ENCODE data around the gene SEMA4C. TPM values are rescaled to one million over a fixed set of nuclear protein-coding genes. Genes with fewer than 3 reads are reported as not detected.
A peak's percentile ranks its signal among the peaks of the same experiment; 100 is the strongest.

SEMA4C gene
- total RNA-seq, 1 experiment from 2014 or later, result 40.2 TPM

DNA sequence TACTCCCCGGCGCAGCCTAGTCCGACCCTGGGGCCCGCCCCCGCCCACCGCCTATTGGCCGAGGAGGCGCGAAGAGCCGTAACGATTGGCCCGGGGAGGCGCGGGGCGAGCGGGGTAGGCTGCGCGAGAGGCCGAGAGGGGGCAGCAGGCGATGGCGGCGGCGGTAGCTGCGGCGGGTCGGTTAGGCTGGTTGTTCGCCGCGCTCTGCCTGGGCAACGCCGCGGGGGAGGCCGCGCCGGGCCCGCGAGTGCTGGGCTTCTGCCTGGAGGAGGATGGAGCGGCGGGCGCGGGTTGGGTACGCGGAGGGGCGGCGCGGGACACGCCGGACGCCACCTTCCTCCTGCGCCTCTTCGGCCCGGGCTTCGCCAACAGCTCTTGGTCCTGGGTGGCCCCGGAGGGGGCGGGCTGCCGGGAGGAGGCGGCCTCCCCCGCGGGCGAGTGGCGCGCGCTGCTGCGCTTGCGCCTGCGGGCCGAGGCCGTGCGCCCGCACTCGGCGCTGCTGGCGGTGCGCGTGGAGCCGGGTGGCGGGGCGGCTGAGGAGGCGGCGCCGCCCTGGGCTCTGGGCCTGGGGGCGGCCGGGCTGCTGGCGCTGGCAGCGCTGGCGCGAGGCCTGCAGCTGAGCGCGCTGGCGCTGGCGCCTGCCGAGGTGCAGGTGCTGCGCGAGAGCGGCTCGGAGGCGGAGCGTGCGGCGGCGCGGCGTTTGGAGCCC is 53.6 kb downstream of the SEMA4C start, which contains the start of gene CNNM3:
Gene CNNM3, plus strand, starts transcription at position 142 of the 709 bp plus-strand sequence. Its CDS starts 10 bp downstream, at position 152.
- no peaks in the 10 kb centered on the region; the same call in 1 of the 2 replicates for H3K36me3 ChIP-seq (ENCODE audit: control insufficient read depth, insufficient read depth, low read length)
- ATAC-seq, result peak; percentile 95
- CTCF ChIA-PET, result interaction anchor here (0.6 kb wide), 1 partner anchor 207 kb away, joined by 3 read pairs; no protein-coding TSS in a partner anchor
- POLR2A ChIA-PET, result no interaction called here
- peak within 1 kb of the TSS; percentile 85 for H3K27ac ChIP-seq (ENCODE audit: low read length)
- intact Hi-C loops (cut with micrococcal nuclease; ENCODE audit: unreplicated experiment), result no loop called here
- TF ChIP-seq TCF7L2 (IDR thresholded peaks at IDR 0.05; ENCODE audit: low read depth, low read length) (no peak), POLR2AphosphoS5 (IDR thresholded peaks at IDR 0.05; ENCODE audit: low read depth, low read length) (peak; percentile 66; the same call in 1 of the 2 replicates), SIN3A (IDR thresholded peaks at IDR 0.05; ENCODE audit: borderline replicate concordance, insufficient read depth, low read depth, low read length) (peak; percentile 63; the same call in 1 of the 2 replicates), REST (IDR thresholded peaks at IDR 0.05; ENCODE audit: insufficient read depth in 1 of 2, low read depth in 2 of 2, low read length in 1 of 2) (0 out of 4 replicates have a peak, but pooled peaks of 1 of the 2 experiments have one; percentile 17), CTCF (IDR thresholded peaks at IDR 0.05) (peak; percentile 67; the same call in 1 of the 2 replicates)
- no TSS peak for BruUV-seq (replicated peaks)
- DNase-seq (ENCODE audit: low read depth, low spot score), result peak; percentile 46
- in situ Hi-C loops (cut with HindIII; ENCODE audit: low pct_unique_long_range_greater_than_20kb, low sequenced_read_pairs), result no loop called here
- H3K4me3 ChIP-seq (ENCODE audit: low read depth in 2 of 2, low read length in 2 of 2), result peak within 1 kb of the TSS; percentile 71 to 75
- H3K4me1 ChIP-seq (ENCODE audit: control insufficient read depth, insufficient read depth, low read length), result peaks cover 34% of the 10 kb centered on the region
- H3K27me3 ChIP-seq (ENCODE audit: control insufficient read depth, insufficient read depth, low read length), result no peaks in the 10 kb centered on the region
- H3K9me3 ChIP-seq (ENCODE audit: control insufficient read depth, insufficient read depth, low read depth, low read length), result no peaks in the 10 kb centered on the region

DNA sequence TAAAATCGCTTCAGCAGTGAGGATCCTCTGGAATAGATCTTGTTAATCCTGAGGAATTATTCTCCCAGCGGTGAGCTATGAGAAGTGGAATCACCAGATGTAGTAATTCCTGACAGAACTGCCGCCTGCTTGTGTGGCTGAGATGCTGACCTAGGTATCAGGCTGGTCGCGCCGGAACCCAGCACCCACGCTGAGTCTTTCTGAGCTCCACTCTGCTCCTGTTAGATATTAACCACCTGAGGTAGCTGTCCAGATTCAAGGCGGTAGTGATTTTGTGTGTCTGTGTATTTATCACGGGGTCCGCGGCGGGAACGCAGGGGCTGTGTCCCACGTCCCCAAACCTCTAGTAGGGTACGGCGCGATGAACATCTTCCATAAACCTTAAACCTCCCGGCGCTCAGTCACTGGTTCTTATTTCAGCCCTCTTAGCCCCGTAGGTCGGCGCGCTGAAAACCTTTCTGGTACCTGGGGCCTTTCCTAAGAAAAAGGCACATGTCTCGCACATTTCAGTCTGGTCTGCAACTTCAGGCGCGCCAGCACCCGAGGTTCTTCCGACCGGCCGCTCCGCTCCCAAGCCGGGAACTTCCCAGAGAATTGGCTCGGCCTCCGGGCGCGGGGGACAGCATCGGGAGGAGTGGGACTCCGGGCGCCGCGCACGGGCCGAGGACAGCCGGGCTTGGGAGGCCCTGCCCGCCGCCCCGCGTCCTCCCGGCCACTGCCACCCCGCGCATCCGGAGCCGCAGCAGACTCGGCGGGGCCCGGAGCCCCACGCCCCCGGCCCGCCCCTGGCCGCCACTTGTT is 54.4 kb downstream of the SEMA4C start:
- BruUV-seq (replicated peaks), result TSS peak; percentile 81
- Histone ChIP-seq H3K4me3 (ENCODE audit: low read depth in 2 of 2, low read length in 2 of 2) (peak overlapping the region; percentile 65 to 75), H3K27ac (ENCODE audit: low read length) (peak overlapping the region; percentile 85), H3K9me3 (ENCODE audit: control insufficient read depth, insufficient read depth, low read depth, low read length) (no peaks in the 10 kb centered on the region), H3K27me3 (ENCODE audit: control insufficient read depth, insufficient read depth, low read length) (no peaks in the 10 kb centered on the region), H3K36me3 (ENCODE audit: control insufficient read depth, insufficient read depth, low read length) (no peaks in the 10 kb centered on the region; the same call in 1 of the 2 replicates), H3K4me1 (ENCODE audit: control insufficient read depth, insufficient read depth, low read length) (peaks cover 27% of the 10 kb centered on the region)
- in situ Hi-C loops (cut with HindIII; ENCODE audit: low pct_unique_long_range_greater_than_20kb, low sequenced_read_pairs) (no loop called here), intact Hi-C loops (cut with micrococcal nuclease; ENCODE audit: unreplicated experiment) (no loop called here)
- TF ChIP-seq SIN3A (IDR thresholded peaks at IDR 0.05; ENCODE audit: borderline replicate concordance, insufficient read depth, low read depth, low read length) (no peak), POLR2AphosphoS5 (IDR thresholded peaks at IDR 0.05; ENCODE audit: low read depth, low read length) (no peak), TCF7L2 (IDR thresholded peaks at IDR 0.05; ENCODE audit: low read depth, low read length) (no peak), REST (IDR thresholded peaks at IDR 0.05; ENCODE audit: insufficient read depth in 1 of 2, low read depth in 2 of 2, low read length in 1 of 2) (no peak), CTCF (IDR thresholded peaks at IDR 0.05) (no peak)
- DNase-seq (ENCODE audit: low read depth, low spot score), result no peak
- ChIA-PET POLR2A (interaction anchor here (0.6 kb wide), 1 partner anchor 33 kb away, joined by 5 read pairs; no protein-coding TSS in a partner anchor), CTCF (interaction anchor here (0.6 kb wide), 1 partner anchor 121 kb away, joined by 5 read pairs; no protein-coding TSS in a partner anchor)
- ATAC-seq, result peak; percentile 29
